Left ventricle myocardium inferior (tissue), 1 donor: ENCODE measurements around the gene CPN1. TPM values are rescaled to one million over a fixed set of nuclear protein-coding genes. Genes with fewer than 3 reads are reported as not detected.

Experiments
- DNase-seq: peaks from one replicate; pipeline ENCODE4 v3.0.0-alpha.2; 2020
- H3K27ac ChIP-seq: fragments of 200-600 bp; replicated peaks from 2 replicates; pipeline ENCODE4 v1.8.0; 2021
- H3K27me3 ChIP-seq: fragments of 200-600 bp; 2 replicates; pipeline ENCODE4 v1.8.0; 2021; ENCODE audit warnings: low read depth
- H3K36me3 ChIP-seq: fragments of 200-600 bp; 2 replicates; pipeline ENCODE4 v1.8.0; 2021
- H3K4me1 ChIP-seq: fragments of 200-600 bp; 2 replicates; pipeline ENCODE4 v1.8.0; 2021
- H3K4me3 ChIP-seq: fragments of 200-600 bp; 2 replicates; pipeline ENCODE4 v1.8.0; 2021; ENCODE audit warnings: mild to moderate bottlenecking, moderate library complexity
- H3K9me3 ChIP-seq: fragments of 200-600 bp; replicated peaks from 2 replicates; pipeline ENCODE4 v1.8.0; 2021
- intact Hi-C: fragments of 100-400 bp; cut with micrococcal nuclease; formaldehyde crosslinking; loops from one replicate; pipeline ENCODE4 v1.11.0; 2022
- total RNA-seq: library from RNA; stranded (reverse); fragmentation: NEBNext Ultra II Directional; extraction: Animal tissue kit (Norgen Biotek cat#: 25700); gene quantifications from one replicate; pipeline ENCODE4 v1.2.1, GENCODE V29; 2021
- TF ChIP-seq, protein P1 (sequence below): fragments of 200-600 bp; IDR thresholded peaks from 2 replicates; pipeline ENCODE4 v1.8.0; 2021; ENCODE audit warnings: antibody characterized with exemption, mild to moderate bottlenecking, borderline replicate concordance
- donor health status: DM: no; HTN: yes; CAD: no; lungs with severe emphysema.

The CPN1 gene
- total RNA-seq, 1 donor from 2014 or later: not detected

DNA sequence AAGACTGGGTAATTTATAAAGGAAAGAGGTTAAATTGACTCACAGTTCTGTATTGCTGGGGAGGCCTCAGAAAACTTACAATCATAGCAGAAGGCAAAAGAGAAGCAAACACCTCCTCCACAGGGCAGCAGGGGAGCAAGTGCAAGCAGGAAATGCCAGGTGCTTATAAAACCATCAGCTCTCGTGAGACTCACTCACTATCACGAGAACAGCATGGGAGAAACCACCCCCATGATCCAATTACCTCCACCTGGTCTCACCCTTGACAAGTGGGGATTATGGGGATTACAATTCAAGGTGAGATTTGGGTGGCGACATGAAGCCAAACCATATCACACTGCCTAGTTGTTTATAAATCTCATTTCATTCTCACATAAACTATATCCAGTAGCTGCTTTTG lies 28.0 kb upstream of the CPN1 start:
- Histone ChIP-seq H3K27ac (no peak overlapping the region), H3K27me3 (peaks cover 33% of the 10 kb centered on the region), H3K4me1 (no peaks in the 10 kb centered on the region), H3K4me3 (no peak overlapping the region), H3K36me3 (no peaks in the 10 kb centered on the region), H3K9me3 (no peaks in the 10 kb centered on the region)
- TF ChIP-seq, protein P1, sequence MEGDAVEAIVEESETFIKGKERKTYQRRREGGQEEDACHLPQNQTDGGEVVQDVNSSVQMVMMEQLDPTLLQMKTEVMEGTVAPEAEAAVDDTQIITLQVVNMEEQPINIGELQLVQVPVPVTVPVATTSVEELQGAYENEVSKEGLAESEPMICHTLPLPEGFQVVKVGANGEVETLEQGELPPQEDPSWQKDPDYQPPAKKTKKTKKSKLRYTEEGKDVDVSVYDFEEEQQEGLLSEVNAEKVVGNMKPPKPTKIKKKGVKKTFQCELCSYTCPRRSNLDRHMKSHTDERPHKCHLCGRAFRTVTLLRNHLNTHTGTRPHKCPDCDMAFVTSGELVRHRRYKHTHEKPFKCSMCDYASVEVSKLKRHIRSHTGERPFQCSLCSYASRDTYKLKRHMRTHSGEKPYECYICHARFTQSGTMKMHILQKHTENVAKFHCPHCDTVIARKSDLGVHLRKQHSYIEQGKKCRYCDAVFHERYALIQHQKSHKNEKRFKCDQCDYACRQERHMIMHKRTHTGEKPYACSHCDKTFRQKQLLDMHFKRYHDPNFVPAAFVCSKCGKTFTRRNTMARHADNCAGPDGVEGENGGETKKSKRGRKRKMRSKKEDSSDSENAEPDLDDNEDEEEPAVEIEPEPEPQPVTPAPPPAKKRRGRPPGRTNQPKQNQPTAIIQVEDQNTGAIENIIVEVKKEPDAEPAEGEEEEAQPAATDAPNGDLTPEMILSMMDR: no peak
- no peak for DNase-seq
- intact Hi-C loops: no loop called here

- Histone ChIP-seq H3K9me3 (no peaks in the 10 kb centered on the region), H3K4me3 (no peak overlapping the region), H3K36me3 (no peaks in the 10 kb centered on the region), H3K4me1 (no peaks in the 10 kb centered on the region), H3K27ac (no peak overlapping the region), H3K27me3 (peaks cover 41% of the 10 kb centered on the region)
- no peak for DNase-seq
- TF ChIP-seq, protein P1: no peak
- intact Hi-C loops: no loop called here
Measured at GRCh38 chr10:100106865-100107264, 25.2 kb upstream of the CPN1 start.

GRCh38 chr10:100104300-100104699 lies 22.6 kb upstream of the CPN1 start:
- H3K4me1 ChIP-seq: no peaks in the 10 kb centered on the region
- DNase-seq: no peak
- intact Hi-C loops: no loop called here
- TF ChIP-seq, protein P1: no peak
- no peaks in the 10 kb centered on the region for H3K36me3 ChIP-seq
- no peak overlapping the region for H3K4me3 ChIP-seq
- H3K27ac ChIP-seq: no peak overlapping the region
- H3K9me3 ChIP-seq: no peaks in the 10 kb centered on the region
- H3K27me3 ChIP-seq: peaks cover 57% of the 10 kb centered on the region

GRCh38 chr10:100103581-100103980 lies 21.9 kb upstream of the CPN1 start:
- Histone ChIP-seq H3K27me3 (peaks cover 57% of the 10 kb centered on the region), H3K36me3 (no peaks in the 10 kb centered on the region), H3K9me3 (no peaks in the 10 kb centered on the region), H3K4me3 (no peak overlapping the region), H3K4me1 (no peaks in the 10 kb centered on the region), H3K27ac (no peak overlapping the region)
- TF ChIP-seq, protein P1: no peak
- no peak for DNase-seq
- intact Hi-C loops: no loop called here

- no peaks in the 10 kb centered on the region for H3K4me1 ChIP-seq
- H3K9me3 ChIP-seq: peaks cover 14% of the 10 kb centered on the region
- H3K4me3 ChIP-seq: no peak overlapping the region
- peaks cover 45% of the 10 kb centered on the region for H3K27me3 ChIP-seq
- DNase-seq: no peak
- H3K36me3 ChIP-seq: no peaks in the 10 kb centered on the region
- intact Hi-C loops: no loop called here
- no peak overlapping the region for H3K27ac ChIP-seq
- TF ChIP-seq, protein P1: no peak
Measured at GRCh38 chr10:100101192-100102076, 19.8 kb upstream of the CPN1 start.
